ENCODE results near the gene LRRC10.
A peak's percentile ranks its signal among the peaks of the same experiment; 100 is the strongest.

The LRRC10 gene, protein sequence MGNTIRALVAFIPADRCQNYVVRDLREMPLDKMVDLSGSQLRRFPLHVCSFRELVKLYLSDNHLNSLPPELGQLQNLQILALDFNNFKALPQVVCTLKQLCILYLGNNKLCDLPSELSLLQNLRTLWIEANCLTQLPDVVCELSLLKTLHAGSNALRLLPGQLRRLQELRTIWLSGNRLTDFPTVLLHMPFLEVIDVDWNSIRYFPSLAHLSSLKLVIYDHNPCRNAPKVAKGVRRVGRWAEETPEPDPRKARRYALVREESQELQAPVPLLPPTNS

DNA sequence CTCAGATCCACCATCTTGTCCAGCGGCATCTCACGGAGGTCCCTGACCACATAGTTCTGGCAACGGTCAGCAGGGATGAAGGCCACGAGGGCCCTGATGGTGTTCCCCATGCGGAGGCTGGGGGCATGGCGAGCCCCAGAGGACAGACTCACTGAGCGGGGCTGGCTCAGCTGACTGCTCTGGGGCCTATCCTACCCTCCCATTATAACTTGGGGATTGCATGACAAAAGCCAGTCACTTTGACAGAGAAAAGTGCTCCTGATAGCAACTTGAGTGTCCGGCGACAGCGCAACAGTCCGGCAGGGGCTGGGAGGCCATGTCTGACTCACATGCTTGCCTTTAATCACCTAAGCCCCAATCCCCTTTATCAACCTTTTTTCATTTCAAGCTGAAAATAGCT is at the start of gene LRRC10:
Gene LRRC10 (minus strand): TSS at position 179 of the 400 bp plus-strand sequence. CDS start 69 bp downstream, at position 110.
- no peak for DNase-seq (ENCODE audit: low read depth)

GRCh38 chr12:69660164-69660863 is 49.6 kb upstream of the LRRC10 start:
- no peak for DNase-seq (ENCODE audit: low read depth)

DNA sequence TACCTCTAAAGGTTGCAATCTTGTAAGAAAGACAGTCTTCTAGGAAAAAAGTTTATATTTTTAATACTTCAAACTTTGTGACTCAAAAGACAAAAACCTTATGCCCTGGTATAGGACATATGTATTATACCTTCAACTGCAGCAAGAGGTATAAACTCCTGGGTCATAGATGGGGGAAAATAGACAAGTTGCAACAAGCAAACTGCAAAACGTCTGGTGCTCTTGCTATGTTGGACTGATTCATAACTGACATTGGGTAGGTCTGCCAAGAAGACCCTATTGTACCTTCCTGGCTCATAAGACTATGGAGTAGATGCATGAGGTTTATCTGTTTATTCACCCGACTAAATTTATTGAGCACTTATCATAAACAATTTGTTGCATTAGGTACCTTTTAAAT is 47.5 kb upstream of the LRRC10 start:
- no peak for DNase-seq (ENCODE audit: low read depth)

- DNase-seq (ENCODE audit: low read depth): no peak
Measured at GRCh38 chr12:69657376-69658137, 46.9 kb upstream of the LRRC10 start.

DNA sequence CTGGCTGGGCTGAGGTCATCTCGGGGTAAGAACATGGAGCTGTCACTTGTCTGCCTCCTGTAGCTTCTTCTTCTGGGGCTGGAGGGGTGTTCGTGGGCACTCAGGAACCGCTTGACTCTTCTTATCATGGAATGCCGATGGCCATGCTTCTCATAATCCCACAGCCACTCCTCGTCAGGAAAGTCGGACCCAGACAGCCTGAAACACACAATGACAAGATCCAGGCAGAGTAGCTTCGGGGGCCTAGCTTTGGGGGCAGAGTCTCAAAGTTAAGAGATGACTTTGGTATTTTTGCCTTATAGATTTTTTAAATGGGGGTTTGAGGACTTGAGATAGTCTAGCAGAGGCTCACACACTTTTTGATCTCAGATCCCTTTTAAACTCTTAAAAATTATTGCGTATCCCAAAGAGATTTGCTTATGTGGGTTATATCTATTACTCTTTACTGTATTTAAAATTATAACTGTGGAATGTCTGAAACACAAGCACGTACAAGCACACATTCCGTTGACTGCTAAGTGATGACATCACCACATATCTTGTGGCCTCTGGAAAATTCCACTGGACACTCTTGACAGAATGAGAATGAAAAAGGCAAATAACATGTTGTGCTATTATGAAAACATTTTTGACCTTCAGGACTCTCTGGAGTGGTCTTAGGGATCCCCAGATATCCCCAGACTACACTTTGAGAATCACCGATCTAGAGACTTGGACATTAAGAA is 45.1 kb upstream of the LRRC10 start:
- DNase-seq (ENCODE audit: low read depth): peak; percentile 66

DNA sequence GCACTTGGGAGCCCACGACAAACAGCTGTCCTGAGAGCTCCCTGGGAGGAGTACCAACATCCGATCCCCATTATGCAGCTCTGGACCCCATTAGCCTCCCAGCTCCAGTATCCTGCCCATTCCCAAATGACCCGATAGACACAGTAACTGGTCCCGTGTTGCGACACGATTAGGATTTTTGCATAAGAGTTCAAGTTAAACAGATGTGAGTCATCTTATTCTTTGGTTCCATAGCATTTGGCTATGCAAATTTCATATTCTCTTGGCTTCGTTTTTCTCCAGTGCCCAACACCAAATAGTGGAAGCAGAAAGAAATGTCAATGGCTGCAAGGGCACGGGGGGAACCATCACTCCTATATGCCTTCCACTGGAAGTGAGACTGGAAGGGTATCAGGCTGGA is 43.0 kb upstream of the LRRC10 start:
- DNase-seq (ENCODE audit: low read depth): peak; percentile 59

- no peak for DNase-seq (ENCODE audit: low read depth)
Measured at GRCh38 chr12:69651922-69652321, 41.2 kb upstream of the LRRC10 start.

DNA sequence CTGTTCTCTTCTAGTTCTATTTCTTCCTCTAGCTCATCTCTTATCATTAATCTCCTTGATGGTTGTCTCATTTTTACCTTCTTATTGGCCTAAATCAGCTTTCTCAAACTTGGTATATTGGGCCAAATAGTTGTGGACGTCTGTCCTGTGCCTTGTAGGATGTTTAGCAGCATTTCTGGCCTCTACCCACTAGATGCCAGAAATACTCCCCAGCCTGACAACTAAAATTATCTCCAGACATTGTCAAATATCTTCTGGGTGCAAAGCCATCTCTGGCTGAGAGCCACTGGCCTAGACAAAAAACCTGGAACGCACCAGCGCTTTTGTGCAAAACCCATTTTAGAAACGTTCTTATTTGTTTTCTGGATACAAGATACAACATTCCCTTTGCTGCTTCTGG is 38.8 kb upstream of the LRRC10 start:
- no peak for DNase-seq (ENCODE audit: low read depth)

DNA sequence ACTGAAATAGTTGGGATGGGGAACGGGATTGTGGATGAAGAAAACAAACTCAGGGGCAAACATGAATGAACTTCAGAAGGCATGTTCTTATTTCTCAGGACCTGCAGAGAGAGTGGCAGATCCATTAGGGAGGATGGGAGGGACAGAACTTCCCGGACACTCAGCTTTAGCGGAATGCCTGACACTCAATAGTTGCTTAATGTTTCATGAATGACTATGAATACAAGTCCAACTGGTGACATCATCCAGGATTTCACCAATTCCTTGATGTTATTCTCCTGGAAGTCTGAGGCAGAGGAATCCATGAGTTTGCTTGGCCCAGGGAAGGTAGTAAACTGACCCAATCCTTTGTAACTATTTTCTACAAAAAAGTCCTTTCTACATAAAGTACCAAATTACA is 37.8 kb upstream of the LRRC10 start:
- peak; percentile 92 for DNase-seq (ENCODE audit: low read depth)

DNA sequence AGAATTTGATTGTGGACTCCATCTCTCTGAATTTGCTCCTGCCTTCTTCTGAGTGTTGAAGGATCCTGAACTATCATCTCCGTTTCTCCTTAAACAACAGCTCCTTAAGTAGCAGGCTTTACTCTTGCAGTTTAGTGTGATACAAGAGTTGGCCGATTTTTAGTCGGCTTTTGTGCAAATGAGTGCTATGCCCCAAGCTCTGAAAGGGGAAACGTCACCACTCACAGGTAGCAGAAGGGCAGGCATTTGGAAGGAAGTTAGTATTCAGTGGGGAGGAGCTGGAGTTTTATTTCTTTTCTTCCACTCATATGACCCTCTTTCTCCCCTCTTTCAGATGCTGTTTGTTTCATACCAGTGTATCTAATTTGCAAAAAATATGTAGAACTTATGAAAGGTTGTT is 36.5 kb upstream of the LRRC10 start:
- DNase-seq (ENCODE audit: low read depth): no peak

DNA sequence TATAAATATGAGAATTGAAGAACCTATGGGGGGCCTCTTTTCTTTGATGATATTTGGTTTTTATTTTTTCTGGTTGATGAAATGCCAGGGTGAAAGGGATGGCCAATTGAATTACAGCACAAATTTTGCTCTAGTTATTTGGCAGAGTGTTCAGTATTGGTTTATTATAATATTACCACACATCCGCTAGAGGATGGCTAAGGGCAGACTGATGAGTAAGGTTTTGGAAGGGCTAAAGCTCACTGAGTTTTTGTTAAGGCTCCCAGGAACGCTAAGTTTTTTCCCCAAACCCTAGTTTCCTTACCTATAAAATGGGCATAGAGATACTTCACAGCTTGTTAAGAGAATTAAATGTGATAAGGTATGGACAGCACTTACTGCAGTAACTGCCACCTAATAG is 34.3 kb upstream of the LRRC10 start:
- DNase-seq (ENCODE audit: low read depth): no peak

- no peak for DNase-seq (ENCODE audit: low read depth)
Measured at GRCh38 chr12:69644511-69644910, 33.8 kb upstream of the LRRC10 start.

DNA sequence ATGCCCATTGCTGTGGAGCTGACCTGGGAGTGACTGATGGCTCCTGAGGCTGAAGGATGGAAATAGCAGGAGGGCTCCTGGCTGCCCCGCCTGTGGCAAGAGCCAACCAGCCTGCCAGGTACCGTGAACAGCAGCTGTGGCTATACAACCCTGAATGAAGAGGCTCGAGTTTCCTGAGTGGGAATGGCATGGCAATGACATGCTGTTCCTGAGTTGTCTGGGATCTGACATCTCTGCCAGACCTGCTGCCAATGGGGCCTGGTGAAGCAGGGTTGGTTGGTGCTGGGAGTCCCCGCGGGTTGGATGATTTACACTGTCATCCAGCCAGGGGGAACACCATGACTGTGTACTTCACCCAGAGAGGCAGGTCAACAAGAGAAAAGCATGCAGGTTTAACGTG is 31.8 kb upstream of the LRRC10 start:
- no peak for DNase-seq (ENCODE audit: low read depth)

DNA sequence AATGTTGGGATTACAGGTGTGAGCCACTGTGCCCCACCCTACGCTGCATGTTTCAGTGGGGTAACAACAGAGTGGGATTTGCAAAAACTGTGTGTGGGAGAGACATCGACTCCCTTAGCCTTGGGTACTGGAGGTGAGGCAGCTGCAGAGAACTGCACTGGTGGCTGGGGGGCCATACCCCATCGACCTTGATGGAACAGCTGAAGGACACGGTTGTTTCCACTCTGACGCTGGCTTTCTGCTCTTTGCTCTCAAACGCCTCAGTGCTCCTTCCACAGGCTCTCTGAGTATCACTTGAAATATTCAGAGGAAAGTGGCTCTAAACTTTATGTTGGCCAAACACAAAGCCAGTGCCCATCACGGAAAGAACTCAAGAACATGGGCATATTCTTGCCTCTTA is 30.8 kb upstream of the LRRC10 start:
- no peak for DNase-seq (ENCODE audit: low read depth)

- peak; percentile 19 for DNase-seq (ENCODE audit: low read depth)
Measured at GRCh38 chr12:69639400-69640016, 28.8 kb upstream of the LRRC10 start.

- DNase-seq (ENCODE audit: low read depth): no peak
Measured at GRCh38 chr12:69633061-69633460, 22.4 kb upstream of the LRRC10 start.

DNA sequence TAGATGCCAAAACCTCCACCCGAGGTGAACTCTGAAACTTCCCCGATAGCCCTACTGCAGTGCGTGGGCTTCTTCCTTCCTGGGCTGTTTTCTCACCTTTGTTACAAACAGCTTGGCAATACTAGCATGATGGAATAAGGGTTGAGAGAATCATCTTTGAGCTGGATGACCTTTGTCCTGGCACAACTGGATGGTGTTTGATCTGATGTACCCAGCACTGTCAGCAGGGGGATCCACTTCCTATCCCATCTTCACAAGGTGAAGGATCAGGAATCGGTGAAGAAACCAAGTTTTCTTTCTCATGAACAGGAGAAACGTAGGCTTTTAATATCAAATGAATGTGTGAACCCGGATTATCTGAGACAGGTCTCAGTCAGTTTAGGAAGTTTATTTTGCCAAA is 19.5 kb upstream of the LRRC10 start:
- no peak for DNase-seq (ENCODE audit: low read depth)

DNA sequence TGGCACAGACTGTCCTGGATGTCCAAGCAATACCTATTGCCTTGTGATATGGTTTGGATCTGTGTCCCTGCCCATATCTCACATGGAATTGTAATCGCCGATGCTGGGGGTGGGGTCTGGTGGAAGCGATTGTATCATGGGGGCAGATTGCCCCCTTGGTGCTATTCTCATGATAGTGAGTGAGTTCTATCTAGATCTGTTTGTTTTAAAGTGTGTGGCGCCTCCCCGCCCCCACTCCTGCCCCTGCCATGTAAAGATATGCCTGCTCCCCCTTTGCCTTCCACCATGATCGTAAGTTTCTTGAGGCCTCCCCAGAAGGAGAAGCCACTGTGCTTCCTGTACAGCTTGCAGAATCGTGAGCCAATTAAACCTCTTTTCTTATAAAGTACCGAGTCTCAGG is 16.8 kb upstream of the LRRC10 start:
- DNase-seq (ENCODE audit: low read depth): no peak

DNA sequence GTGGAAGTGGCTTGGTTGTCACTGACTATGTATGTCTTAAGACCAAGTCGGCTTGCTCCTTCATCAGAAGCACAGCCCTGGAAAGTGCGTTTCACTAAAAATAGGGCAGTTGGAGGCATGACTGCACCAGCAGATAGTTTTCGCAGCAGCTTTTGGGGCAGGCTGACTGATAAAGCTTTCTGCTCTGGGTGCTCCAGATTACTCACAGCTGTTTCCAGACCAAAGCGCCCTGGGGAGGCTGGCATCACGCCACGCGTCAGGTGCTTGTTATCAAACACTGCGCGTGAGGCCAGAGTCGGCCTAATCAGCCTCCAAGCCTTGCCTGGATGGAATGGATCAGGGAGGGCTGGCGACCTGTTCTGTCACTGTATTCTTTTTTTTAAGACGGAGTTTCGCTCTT is 13.3 kb upstream of the LRRC10 start:
- no peak for DNase-seq (ENCODE audit: low read depth)

DNA sequence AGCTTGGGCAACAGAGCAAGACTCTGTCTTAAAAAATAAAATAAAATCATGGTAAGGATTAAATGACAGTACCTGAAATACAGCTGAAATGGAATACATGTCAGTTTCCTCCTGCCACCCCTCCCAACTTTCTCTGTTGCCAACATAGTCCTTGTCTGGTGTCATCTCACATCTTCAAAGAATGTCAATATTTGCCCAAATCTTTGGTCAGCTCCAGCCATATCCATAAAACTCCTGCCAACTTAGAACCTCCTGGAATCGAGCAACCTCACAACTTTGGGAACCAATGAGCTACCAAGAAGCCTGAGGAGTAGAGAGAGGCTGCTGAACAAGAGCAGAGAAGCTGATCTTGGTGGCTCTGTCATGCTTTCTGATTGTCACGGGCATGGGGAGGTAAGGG is 10.8 kb upstream of the LRRC10 start:
- no peak for DNase-seq (ENCODE audit: low read depth)

GRCh38 chr12:69620921-69621320 is 10.2 kb upstream of the LRRC10 start:
- DNase-seq (ENCODE audit: low read depth): no peak

- DNase-seq (ENCODE audit: low read depth): no peak
Measured at GRCh38 chr12:69620077-69620476, 9.4 kb upstream of the LRRC10 start.
